ENCODE measurements around the gene RCE1.
"Not testable (repeated sequence)": the region's sequence is repeated elsewhere in the genome, so short reads cannot be mapped to it uniquely, and the experiment has no call there.

Gene RCE1, protein sequence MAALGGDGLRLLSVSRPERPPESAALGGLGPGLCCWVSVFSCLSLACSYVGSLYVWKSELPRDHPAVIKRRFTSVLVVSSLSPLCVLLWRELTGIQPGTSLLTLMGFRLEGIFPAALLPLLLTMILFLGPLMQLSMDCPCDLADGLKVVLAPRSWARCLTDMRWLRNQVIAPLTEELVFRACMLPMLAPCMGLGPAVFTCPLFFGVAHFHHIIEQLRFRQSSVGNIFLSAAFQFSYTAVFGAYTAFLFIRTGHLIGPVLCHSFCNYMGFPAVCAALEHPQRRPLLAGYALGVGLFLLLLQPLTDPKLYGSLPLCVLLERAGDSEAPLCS

GRCh38 chr11:66842896-66843775 is at the start of gene RCE1:
Gene RCE1 (plus strand): TSS chr11:66843441. CDS start chr11:66843456, 15 bp downstream.
- DNase-seq (ENCODE audit: low read depth in 1 of 2, low spot score in 1 of 2): peak; percentile 79 to 86

- DNase-seq (ENCODE audit: low read depth in 1 of 2, low spot score in 1 of 2): not testable (repeated sequence)
Measured at GRCh38 chr11:66799815-66800214, 43.4 kb upstream of the RCE1 start.

DNA sequence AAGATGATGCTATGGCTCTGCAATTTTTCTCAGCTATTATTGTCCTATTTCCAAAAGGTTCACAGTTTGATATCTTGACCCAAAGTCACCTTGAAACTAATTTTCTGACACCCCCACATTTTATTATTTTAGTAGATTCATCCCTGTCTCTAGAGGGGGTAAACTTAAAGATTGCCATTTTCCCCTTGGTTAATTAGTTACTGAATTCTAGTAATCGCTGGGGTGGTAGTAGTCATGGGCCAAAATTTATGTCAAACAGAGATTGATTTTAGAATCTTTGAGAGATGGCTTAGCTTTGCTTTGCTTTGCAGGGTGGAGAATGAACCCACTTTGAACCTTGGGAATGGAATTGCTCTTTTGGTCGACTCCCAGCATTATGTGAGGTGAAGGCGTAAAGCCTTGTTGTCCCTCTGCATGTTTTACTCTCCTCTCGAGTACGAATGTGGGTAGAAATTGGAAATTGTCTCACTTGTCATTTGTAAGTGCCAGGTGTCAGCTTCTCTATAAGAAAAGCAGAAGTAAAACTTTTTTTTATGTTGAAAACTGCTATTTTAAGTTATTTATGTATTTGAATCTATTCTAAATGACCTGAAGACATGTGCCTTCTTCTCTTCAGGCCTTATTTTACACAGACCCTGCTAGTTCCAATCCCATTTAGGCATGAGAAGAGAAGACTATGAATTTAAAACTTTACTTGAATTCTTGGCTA is 42.4 kb upstream of the RCE1 start:
- no peak for DNase-seq (ENCODE audit: low read depth in 1 of 2, low spot score in 1 of 2)

DNA sequence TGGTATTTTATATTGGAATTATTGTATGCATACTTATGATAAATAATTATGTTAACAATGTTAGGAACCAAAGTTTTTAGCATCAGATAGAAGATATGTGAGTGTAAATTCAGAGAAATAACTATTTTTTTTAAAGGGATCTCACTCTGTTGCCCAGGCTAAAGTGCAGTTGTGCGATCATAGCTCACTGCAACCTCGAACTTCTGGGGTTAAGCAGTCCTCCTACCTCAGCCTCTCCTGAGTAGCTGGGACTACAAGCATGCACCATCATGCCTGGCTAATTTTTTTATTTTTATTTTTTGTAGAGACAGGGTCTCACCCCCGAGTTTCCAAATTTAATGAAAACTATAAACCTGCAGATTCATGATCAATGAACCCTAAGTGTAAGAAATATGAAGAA is 33.6 kb upstream of the RCE1 start:
- DNase-seq (ENCODE audit: low read depth in 1 of 2, low spot score in 1 of 2): no peak

DNA sequence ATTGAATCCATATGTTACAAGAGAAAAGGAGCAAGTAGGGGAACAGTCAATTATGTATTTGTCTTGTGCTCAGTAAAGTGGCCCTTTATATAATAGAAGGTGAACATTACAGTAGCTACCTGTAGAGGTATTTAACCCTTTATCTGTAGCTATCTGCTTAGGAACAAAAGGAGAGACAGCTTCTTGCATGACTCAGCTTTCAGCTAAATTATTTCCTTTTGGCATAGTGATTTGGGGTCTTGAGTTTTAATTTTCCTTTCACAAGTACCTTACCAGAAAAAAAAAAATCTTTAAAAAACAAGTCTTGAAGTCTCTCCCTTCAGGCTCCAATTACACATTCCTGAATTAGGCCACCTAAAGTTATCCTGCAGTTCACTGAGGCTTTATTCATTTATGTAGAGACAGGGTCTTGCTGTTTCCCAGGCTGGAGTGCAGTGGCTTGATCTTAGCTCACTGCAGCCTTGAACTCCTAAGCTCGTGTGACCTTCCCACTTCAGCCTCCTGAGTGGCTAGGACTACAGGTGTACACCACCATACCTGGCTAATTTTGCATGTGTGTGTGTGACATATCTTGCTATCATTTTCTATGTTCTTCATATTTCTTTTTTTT is 32.6 kb upstream of the RCE1 start:
- no peak for DNase-seq (ENCODE audit: low read depth in 1 of 2, low spot score in 1 of 2)

GRCh38 chr11:66814678-66815077 is 28.6 kb upstream of the RCE1 start:
- DNase-seq (ENCODE audit: low read depth in 1 of 2, low spot score in 1 of 2): no peak

GRCh38 chr11:66815646-66816045 is 27.6 kb upstream of the RCE1 start:
- no peak for DNase-seq (ENCODE audit: low read depth in 1 of 2, low spot score in 1 of 2)

DNA sequence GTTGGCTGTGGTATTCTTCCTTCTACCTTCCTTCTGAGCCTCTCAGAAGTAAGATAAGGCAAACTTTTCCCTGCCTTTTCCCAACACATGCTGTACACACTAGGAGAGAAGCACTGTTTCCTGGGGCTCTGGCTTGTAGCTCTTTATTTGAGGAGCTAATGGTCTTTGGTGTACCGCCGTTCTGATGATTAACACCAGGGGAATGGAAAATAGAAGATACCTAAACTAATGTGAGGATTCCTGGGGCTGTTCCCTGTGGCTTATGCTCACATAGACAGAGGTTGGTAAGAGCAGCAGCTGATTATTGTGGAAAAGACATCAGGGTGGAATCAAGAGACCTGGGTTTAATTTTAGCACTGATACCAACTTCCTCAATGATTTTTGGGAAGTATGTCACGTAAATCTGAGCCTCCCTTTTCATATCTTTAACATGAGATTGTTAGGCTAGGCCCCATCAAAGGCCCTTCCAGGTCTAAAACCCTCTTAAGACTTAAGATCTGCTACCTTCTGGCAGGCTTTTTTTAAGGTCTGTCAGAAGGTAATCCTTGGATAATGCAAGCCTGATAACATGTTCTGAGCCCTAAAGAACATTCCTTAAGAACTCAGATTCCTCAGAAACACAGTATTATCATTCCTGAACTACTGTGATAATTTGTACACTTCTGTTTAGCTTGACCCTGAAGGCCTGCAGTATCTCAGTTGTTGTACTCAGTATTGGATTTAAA is 24.8 kb upstream of the RCE1 start:
- no peak for DNase-seq (ENCODE audit: low read depth in 1 of 2, low spot score in 1 of 2)

DNA sequence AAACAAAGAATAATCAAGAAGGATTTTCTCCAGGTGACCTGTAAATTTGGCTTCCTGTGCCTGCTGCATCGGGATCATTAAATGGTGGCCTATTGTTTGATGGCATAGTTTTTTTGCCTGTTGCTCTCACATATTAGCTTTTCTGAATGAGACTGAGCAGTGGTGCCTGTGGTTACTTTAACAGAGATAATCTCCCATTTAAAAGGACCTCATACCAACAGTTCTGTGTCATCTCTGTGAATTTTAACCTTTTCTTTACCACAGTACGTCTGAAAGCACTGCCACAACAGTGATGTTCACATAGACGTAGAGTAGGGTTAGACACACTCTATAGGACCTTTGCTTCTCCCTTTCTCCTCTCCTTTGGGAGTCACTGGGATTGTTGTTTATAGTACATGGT is 22.9 kb upstream of the RCE1 start:
- DNase-seq (ENCODE audit: low read depth in 1 of 2, low spot score in 1 of 2): no peak

GRCh38 chr11:66820901-66821300 is 22.3 kb upstream of the RCE1 start:
- DNase-seq (ENCODE audit: low read depth in 1 of 2, low spot score in 1 of 2): no peak

DNA sequence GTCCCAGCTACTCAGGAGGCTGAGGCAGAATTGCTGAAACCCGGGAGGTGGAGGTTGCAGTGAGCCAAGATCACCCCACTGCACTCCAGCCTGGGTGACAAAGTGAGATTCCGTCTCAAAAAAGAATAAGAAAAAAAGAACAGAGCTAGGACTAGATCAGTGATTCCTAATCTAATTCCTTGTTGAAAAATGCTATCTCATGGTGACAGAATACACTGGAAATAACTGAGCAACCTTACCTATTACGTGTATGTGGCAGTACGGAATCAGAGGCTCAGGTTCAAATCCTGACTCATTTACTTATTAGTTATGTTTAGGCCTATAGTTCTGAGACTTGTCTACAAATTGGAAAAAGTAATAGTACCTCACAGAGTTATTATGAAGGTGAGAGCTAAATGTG is 19.5 kb upstream of the RCE1 start:
- no peak for DNase-seq (ENCODE audit: low read depth in 1 of 2, low spot score in 1 of 2)

DNA sequence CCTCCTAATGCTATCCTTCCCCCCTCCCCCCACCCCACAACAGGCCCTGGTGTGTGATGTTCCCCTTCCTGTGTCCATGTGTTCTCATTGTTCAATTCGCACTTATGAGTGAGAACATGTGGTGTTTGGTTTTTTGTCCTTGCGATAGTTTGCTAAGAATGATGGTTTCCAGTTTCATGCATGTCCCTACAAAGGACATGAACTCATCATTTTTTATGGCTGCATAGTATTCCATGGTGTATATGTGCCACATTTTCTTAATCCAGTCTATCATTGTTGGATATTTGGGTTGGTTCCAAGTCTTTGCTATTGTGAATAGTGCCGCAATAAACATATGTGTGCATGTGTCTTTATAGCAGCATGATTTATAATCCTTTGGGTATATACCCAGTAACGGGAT is 18.7 kb upstream of the RCE1 start:
- not testable (repeated sequence) for DNase-seq (ENCODE audit: low read depth in 1 of 2, low spot score in 1 of 2)

- no peak for DNase-seq (ENCODE audit: low read depth in 1 of 2, low spot score in 1 of 2)
Measured at GRCh38 chr11:66834539-66834845, 8.7 kb upstream of the RCE1 start.

GRCh38 chr11:66834943-66835342 is 8.3 kb upstream of the RCE1 start:
- no peak for DNase-seq (ENCODE audit: low read depth in 1 of 2, low spot score in 1 of 2)

DNA sequence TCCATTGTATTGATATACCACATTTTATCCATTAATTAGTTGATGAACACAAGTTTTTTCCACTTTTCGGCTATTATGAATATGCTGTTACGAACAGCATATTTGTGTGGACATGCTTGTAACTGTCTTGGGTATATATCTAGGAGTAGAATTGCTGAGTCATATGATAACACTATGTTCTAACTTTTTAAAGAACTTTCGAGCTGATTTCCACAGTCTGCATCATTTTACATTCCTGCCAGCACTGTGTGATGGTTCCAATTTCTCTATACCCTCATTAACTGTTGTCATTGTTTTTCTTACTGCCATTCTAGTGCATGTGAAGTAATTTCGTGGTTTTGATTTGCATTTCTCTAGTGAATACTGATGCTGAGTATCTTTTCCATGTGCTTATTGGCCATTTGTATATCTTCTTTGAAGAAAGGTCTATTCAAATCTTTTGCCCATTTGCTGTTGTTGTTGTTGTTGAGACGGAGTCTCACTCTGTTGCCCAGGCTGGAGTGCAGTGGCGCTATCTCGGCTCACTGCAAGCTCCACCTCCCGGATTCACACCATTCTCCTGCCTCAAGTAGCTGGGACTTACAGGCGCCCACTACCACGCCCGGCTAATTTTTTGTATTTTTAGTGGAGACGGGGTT is 7.4 kb upstream of the RCE1 start:
- DNase-seq (ENCODE audit: low read depth in 1 of 2, low spot score in 1 of 2): no peak

- DNase-seq (ENCODE audit: low read depth in 1 of 2, low spot score in 1 of 2): no peak
Measured at GRCh38 chr11:66840317-66841091, 2.7 kb upstream of the RCE1 start.

- no peak for DNase-seq (ENCODE audit: low read depth in 1 of 2, low spot score in 1 of 2)
Measured at GRCh38 chr11:66841861-66842260, 1.4 kb upstream of the RCE1 start.

DNA sequence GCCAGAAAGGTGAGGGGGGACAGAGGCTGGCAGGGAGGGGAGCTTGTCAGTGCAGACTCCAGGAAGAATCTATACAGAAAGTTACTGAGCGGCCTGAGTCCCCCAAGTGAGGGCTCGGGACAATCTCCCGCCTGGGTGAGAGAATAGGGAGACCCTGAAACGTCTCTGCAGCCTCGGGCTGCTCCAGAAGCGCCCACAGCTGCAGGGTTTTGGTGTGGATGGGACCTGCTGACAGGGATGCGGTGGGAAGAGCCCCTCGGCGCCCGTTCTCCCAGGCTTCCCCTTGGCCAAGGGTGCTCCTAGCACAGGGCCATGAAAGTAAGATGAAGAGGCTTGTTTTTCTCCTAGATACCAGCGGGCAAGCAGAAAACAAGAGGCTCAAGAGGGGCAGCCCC is 743 bp upstream of the RCE1 start:
- DNase-seq (ENCODE audit: low read depth in 1 of 2, low spot score in 1 of 2): no peak

- no peak for DNase-seq (ENCODE audit: low read depth in 1 of 2, low spot score in 1 of 2)
Measured at GRCh38 chr11:66843776-66844495, 695 bp downstream of the RCE1 start.

Measured in activated CD4-positive, alpha-beta T cell treated with anti-CD3 and anti-CD28 coated beads, Interleukin-2, amount 50 U/mL, for 24 hours (primary cell).